HCT116 (cell line): ENCODE measurements around the gene TM4SF4. TPM values are rescaled to one million over a fixed set of nuclear protein-coding genes. Genes with fewer than 3 reads are reported as not detected.

Experiments used
- ATAC-seq: fragments of 200-7000 bp; cut with Tn5 transposase; 2 replicates; pipeline ENCODE4 v1.9.1; 2020; ENCODE audit warnings: mild to moderate bottlenecking, moderate library complexity
- BruUV-seq: library from RNA; stranded (reverse); fragments of 400-500 nt; replicated peaks from 2 replicates; lab custom pipeline; 2021; lab: Mats Ljungman, UMichigan
- CTCF ChIA-PET: fragments of 300-600 bp; sonication (Branson Sonifier 250); formaldehyde crosslinking; loops from one replicate; lab custom pipeline; 2021; ENCODE audit warnings: antibody characterized with exemption; lab: Charles Lee
- POLR2A ChIA-PET: fragments of 300-600, 350-600 bp; sonication (Branson Sonifier 250); formaldehyde crosslinking; loops from one replicate; lab custom pipeline; 2021; ENCODE audit warnings: antibody characterized with exemption; lab: Charles Lee
- RAD21 ChIA-PET, 2 experiments: fragments of 300-600 bp; sonication (Branson Sonifier 250); formaldehyde crosslinking; loops; one replicate each; lab custom pipeline; 2023; ENCODE audit warnings: low total read pairs in 2 of 2; ENCODE audit not compliant: uncharacterized antibody in 2 of 2, unreplicated experiment in 2 of 2, low non-redundant PET in 1 of 2; lab: Charles Lee
- DNase-seq: peaks from one replicate; pipeline ENCODE4 v3.0.0-alpha.2; 2010; ENCODE audit warnings: low read depth, low spot score
- H2AFZ ChIP-seq: fragments of 200-600 bp; shearing (Covaris generic), sonication (generic); 2 replicates; pipeline ENCODE4 v1.6.1; 2017; ENCODE audit warnings: low read depth, mixed run types, mixed read lengths, antibody characterized with exemption, low read length; ENCODE audit not compliant: poor library complexity, severe bottlenecking
- H3K27ac ChIP-seq: 2 replicates; pipeline ENCODE4 v1.5.1; 2012; ENCODE audit warnings: low read depth, low read length
- H3K27me3 ChIP-seq: fragments of 200-600 bp; sonication (generic); 2 replicates; pipeline ENCODE4 v1.6.1; 2016; ENCODE audit warnings: mixed run types, low read length, mixed read lengths; ENCODE audit not compliant: insufficient read depth
- H3K36me3 ChIP-seq, 2 experiments: fragments of 200-500 bp in 1 of 2; fragments of 200-600 bp in 1 of 2; sonication (Bioruptor generic) in 1 of 2; sonication (generic) in 1 of 2; 2 replicates each; pipeline versions ENCODE4 v1.5.1 to v1.6.1; 2014 to 2016; ENCODE audit warnings: low read length in 2 of 2, inconsistent platforms in 1 of 2, mixed read lengths in 1 of 2, mixed run types in 1 of 2; ENCODE audit not compliant: insufficient read depth in 2 of 2, control insufficient read depth in 1 of 2
- H3K4me1 ChIP-seq, 2 experiments: fragments of 200-600 bp in 1 of 2; sonication (generic) in 1 of 2; 2 replicates each; pipeline versions ENCODE4 v1.5.1 to v1.6.1; 2012 to 2017; ENCODE audit warnings: low read length in 2 of 2, inconsistent platforms in 1 of 2, mild to moderate bottlenecking in 1 of 2, mixed read lengths in 1 of 2, mixed run types in 1 of 2, moderate library complexity in 1 of 2; ENCODE audit not compliant: insufficient read depth in 2 of 2, control insufficient read depth in 1 of 2
- H3K4me2 ChIP-seq: fragments of 200-600 bp; sonication (generic); 2 replicates; pipeline ENCODE4 v1.6.1; 2017; ENCODE audit warnings: mixed run types, low read length, mixed read lengths
- H3K4me3 ChIP-seq, 2 experiments: fragments of 200-600 bp in 1 of 2; sonication (generic) in 1 of 2; replicated peaks in 1 of 2; 2 replicates each; pipeline ENCODE4 v1.5.1; 2011 to 2016; ENCODE audit warnings: low read length in 2 of 2, control low read depth in 1 of 2, low read depth in 1 of 2, mild to moderate bottlenecking in 1 of 2, mixed read lengths in 1 of 2, mixed run types in 1 of 2
- H3K79me2 ChIP-seq: fragments of 200-600 bp; sonication (generic); 2 replicates; pipeline ENCODE4 v1.6.1; 2017; ENCODE audit warnings: mild to moderate bottlenecking, mixed run types, low read length, moderate library complexity, mixed read lengths; ENCODE audit not compliant: insufficient read depth
- H3K9ac ChIP-seq: fragments of 200-600 bp; sonication (generic); 2 replicates; pipeline ENCODE4 v1.6.1; 2016; ENCODE audit warnings: low read length, mixed read lengths
- H3K9me2 ChIP-seq: fragments of 200-600 bp; sonication (generic), shearing (Covaris generic); 2 replicates; pipeline ENCODE4 v1.6.1; 2017; ENCODE audit warnings: mixed run types, mild to moderate bottlenecking, moderate library complexity; ENCODE audit not compliant: insufficient read depth
- H3K9me3 ChIP-seq, 2 experiments: fragments of 200-500 bp in 1 of 2; fragments of 200-600 bp in 1 of 2; sonication (Bioruptor generic) in 1 of 2; sonication (generic) in 1 of 2; 2 replicates each; pipeline ENCODE4 v1.6.1; 2014 to 2017; ENCODE audit warnings: low read length in 2 of 2, mixed read lengths in 2 of 2, inconsistent platforms in 1 of 2, low read depth in 1 of 2, mild to moderate bottlenecking in 1 of 2, mixed run types in 1 of 2, moderate library complexity in 1 of 2; ENCODE audit not compliant: control insufficient read depth in 1 of 2, insufficient read depth in 1 of 2
- H4K20me1 ChIP-seq: fragments of 200-600 bp; sonication (generic), shearing (Covaris generic); 2 replicates; pipeline ENCODE4 v1.6.1; 2017; ENCODE audit warnings: mixed run types, mild to moderate bottlenecking, moderate library complexity; ENCODE audit not compliant: insufficient read depth
- ATF3 ChIP-seq: IDR thresholded peaks from 2 replicates; pipeline ENCODE4 v1.6.1; 2012
- CEBPB ChIP-seq: IDR thresholded peaks from 2 replicates; pipeline ENCODE4 v1.6.1; 2012; ENCODE audit warnings: low read depth
- EGR1 ChIP-seq: IDR thresholded peaks from 2 replicates; pipeline ENCODE4 v1.6.1; 2012; ENCODE audit warnings: low read depth
- ELF1 ChIP-seq: IDR thresholded peaks from 2 replicates; pipeline ENCODE4 v1.6.1; 2012; ENCODE audit warnings: low read depth, borderline replicate concordance
- FOSL1 ChIP-seq: IDR thresholded peaks from 2 replicates; pipeline ENCODE4 v1.6.1; 2012; ENCODE audit warnings: low read depth
- RAD21 ChIP-seq: IDR thresholded peaks from 2 replicates; pipeline ENCODE4 v1.6.1; 2012; ENCODE audit warnings: low read depth, mild to moderate bottlenecking
- REST ChIP-seq: IDR thresholded peaks from 2 replicates; pipeline ENCODE4 v1.6.1; 2012; ENCODE audit warnings: low read depth
- TCF7L2 ChIP-seq: IDR thresholded peaks from 2 replicates; pipeline ENCODE4 v1.7.0; 2011; ENCODE audit warnings: borderline replicate concordance, inconsistent platforms; ENCODE audit not compliant: insufficient read depth, insufficient read length; ENCODE audit errors: extremely low read depth
- ZBTB33 ChIP-seq: IDR thresholded peaks from 2 replicates; pipeline ENCODE4 v1.6.1; 2011; ENCODE audit warnings: mild to moderate bottlenecking, low read length, moderate library complexity; ENCODE audit not compliant: insufficient replicate concordance; ENCODE audit errors: extremely low read depth
- ZFX ChIP-seq: fragments of 450-650 bp; IDR thresholded peaks from 2 replicates; pipeline ENCODE4 v1.6.1; 2017
- intact Hi-C: fragments of 100-400 bp; cut with micrococcal nuclease; formaldehyde crosslinking; loops from 2 replicates; pipeline ENCODE4 v1.10.0; 2022
- total RNA-seq: library from RNA; stranded (reverse); gene quantifications from one replicate; pipeline ENCODE4 v1.2.1, GENCODE V29; 2021; ENCODE audit not compliant: unreplicated experiment

The TM4SF4 gene
- total RNA-seq, 1 experiment from 2014 or later = 0.91 TPM

GRCh38 chr3:149450281-149450680, 24.2 kb upstream of the TM4SF4 start:
- H3K27ac ChIP-seq = no peak overlapping the region
- H3K9me2 ChIP-seq = no peaks in the 10 kb centered on the region
- peaks cover 3 to 6% of the 10 kb centered on the region in 2 experiments; a peak in 2 of 4 replicates for H3K9me3 ChIP-seq
- H3K4me1 ChIP-seq = peaks cover 0 to 11% of the 10 kb centered on the region in 2 experiments; a peak in 2 of 4 replicates
- CTCF ChIA-PET = no interaction called here
- no TSS peak for BruUV-seq
- no peak for TF ChIP-seq FOSL1
- TF ChIP-seq ATF3 = no peak
- no peak for TF ChIP-seq ELF1
- no peak for TF ChIP-seq ZBTB33
- TF ChIP-seq ZFX = no peak
- no peak for TF ChIP-seq REST
- TF ChIP-seq EGR1 = no peak
- no peak for TF ChIP-seq RAD21
- no peak for TF ChIP-seq CEBPB
- no peak for TF ChIP-seq TCF7L2
- TF ChIP-seq, all 23 proteins: peak for 0
- H2AFZ ChIP-seq = no peak overlapping the region
- no peaks in the 10 kb centered on the region for H3K27me3 ChIP-seq
- H3K4me2 ChIP-seq = no peak overlapping the region
- RAD21 ChIA-PET = no interaction called here
- H4K20me1 ChIP-seq = no peaks in the 10 kb centered on the region
- POLR2A ChIA-PET = no interaction called here
- intact Hi-C loops = no loop called here
- H3K9ac ChIP-seq = no peak overlapping the region
- no peaks in the 10 kb centered on the region for H3K36me3 ChIP-seq
- H3K79me2 ChIP-seq = no peaks in the 10 kb centered on the region
- ATAC-seq (no peak), DNase-seq (no peak)
- H3K4me3 ChIP-seq = no peak overlapping the region
